ENCODE data around the gene MACC1.

Gene MACC1

DNA sequence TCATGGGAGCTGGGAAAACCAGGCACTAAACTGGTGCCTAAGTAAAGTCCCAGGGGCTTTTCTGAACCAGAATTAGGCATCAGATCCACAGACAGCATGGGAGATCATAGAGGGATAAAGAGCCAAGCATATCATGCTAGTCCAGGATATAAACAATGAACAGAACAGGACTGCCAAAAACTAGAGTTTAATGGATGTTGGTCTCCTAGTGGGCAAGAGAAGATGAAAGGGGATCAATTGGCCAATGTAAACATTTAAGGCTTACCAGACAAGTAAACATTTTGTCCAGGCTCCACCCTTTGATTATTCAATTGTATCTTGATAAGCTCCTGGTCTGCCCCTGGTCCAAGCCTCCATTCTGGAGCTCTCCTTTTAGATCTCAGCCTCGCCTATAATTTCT, 18.9 kb downstream of the MACC1 start:
- no peak overlapping the region for H2AFZ ChIP-seq
- no peak overlapping the region for H3K9ac ChIP-seq
- H3K79me2 ChIP-seq = no peaks in the 10 kb centered on the region
- no peak overlapping the region for H3K27ac ChIP-seq
- H3K4me1 ChIP-seq = peaks cover 5% of the 10 kb centered on the region
- no peaks in the 10 kb centered on the region for H3K9me3 ChIP-seq (ENCODE audit: control insufficient read depth, low read length)
- TF ChIP-seq CTCF (IDR thresholded peaks at IDR 0.05) = no peak
- no peaks in the 10 kb centered on the region for H3K36me3 ChIP-seq (ENCODE audit: control insufficient read depth, insufficient read depth, low read length)
- H3K4me2 ChIP-seq (ENCODE audit: low read length) = no peak overlapping the region
- H3K4me3 ChIP-seq (ENCODE audit: low read depth, low read length) = no peak overlapping the region
- H3K27me3 ChIP-seq (ENCODE audit: control insufficient read depth, insufficient read depth, low read length) = no peaks in the 10 kb centered on the region

DNA sequence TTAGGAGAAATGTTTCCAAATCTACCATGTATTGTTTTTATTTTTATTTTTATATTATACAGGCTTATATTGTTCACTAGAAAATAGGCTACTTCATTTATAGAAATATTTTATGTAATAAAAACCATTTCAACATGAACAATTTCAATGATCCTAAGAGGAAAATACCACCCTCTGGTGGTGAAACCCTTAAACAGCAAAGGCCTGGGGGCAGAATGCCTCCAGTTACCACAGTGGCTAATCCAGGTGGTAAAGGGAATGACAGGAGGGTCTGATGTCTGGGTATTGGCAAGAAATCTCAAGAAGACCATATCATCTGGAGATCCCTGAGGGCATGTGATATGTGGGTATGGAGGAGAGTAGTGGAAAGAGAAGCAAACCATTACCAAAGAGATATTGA, 19.3 kb downstream of the MACC1 start:
- no peak overlapping the region for H3K9ac ChIP-seq
- no peak for TF ChIP-seq CTCF (IDR thresholded peaks at IDR 0.05)
- H3K4me3 ChIP-seq (ENCODE audit: low read depth, low read length) = no peak overlapping the region
- H3K79me2 ChIP-seq = no peaks in the 10 kb centered on the region
- peaks cover 5% of the 10 kb centered on the region for H3K4me1 ChIP-seq
- no peaks in the 10 kb centered on the region for H3K9me3 ChIP-seq (ENCODE audit: control insufficient read depth, low read length)
- no peaks in the 10 kb centered on the region for H3K27me3 ChIP-seq (ENCODE audit: control insufficient read depth, insufficient read depth, low read length)
- no peak overlapping the region for H2AFZ ChIP-seq
- H3K4me2 ChIP-seq (ENCODE audit: low read length) = no peak overlapping the region
- no peak overlapping the region for H3K27ac ChIP-seq
- no peaks in the 10 kb centered on the region for H3K36me3 ChIP-seq (ENCODE audit: control insufficient read depth, insufficient read depth, low read length)

GRCh38 chr7:20197125-20197748, 19.9 kb downstream of the MACC1 start:
- no peak for TF ChIP-seq CTCF (IDR thresholded peaks at IDR 0.05)
- Histone ChIP-seq H3K4me1 (peaks cover 5% of the 10 kb centered on the region), H3K27me3 (ENCODE audit: control insufficient read depth, insufficient read depth, low read length) (no peaks in the 10 kb centered on the region), H3K4me3 (ENCODE audit: low read depth, low read length) (no peak overlapping the region), H2AFZ (no peak overlapping the region), H3K4me2 (ENCODE audit: low read length) (no peak overlapping the region), H3K79me2 (no peaks in the 10 kb centered on the region), H3K27ac (no peak overlapping the region), H3K9me3 (ENCODE audit: control insufficient read depth, low read length) (no peaks in the 10 kb centered on the region), H3K36me3 (ENCODE audit: control insufficient read depth, insufficient read depth, low read length) (no peaks in the 10 kb centered on the region), H3K9ac (no peak overlapping the region)

DNA sequence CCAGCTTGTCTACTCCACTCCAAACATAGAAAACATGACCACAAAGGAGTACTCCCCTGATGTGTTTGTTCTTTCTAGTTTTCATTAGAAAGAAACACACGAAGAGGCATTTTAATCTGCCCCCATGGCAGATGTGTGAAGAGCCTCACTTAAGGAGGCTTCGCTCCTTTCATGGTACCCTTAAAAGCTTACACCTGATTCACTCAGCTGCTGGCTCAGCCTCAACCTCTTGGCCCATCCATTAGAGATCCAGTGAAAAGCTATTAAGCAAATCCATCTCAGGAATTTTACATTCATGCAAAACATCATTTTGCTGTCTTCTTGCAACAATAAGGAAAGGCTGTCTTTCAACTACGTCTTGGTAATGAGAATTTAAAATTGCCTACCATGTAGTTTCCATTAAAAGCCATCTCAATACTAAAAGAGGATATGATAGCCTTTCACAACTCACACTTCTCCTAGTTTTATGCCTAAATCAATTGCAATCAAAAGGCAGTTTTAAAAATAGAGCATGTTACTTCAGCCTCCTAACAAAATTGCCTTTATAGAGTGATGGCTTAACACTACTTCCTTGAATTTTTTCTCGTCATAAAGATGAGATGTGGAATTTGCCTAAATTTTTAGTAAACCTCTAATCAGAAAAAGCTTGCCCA, 22.7 kb downstream of the MACC1 start:
- Histone ChIP-seq H3K4me2 (ENCODE audit: low read length) (no peak overlapping the region), H3K27ac (no peak overlapping the region), H3K79me2 (no peaks in the 10 kb centered on the region), H2AFZ (no peak overlapping the region), H3K9ac (no peak overlapping the region), H3K4me3 (ENCODE audit: low read depth, low read length) (no peak overlapping the region), H3K27me3 (ENCODE audit: control insufficient read depth, insufficient read depth, low read length) (no peaks in the 10 kb centered on the region), H3K4me1 (peaks cover 5% of the 10 kb centered on the region), H3K36me3 (ENCODE audit: control insufficient read depth, insufficient read depth, low read length) (no peaks in the 10 kb centered on the region), H3K9me3 (ENCODE audit: control insufficient read depth, low read length) (no peaks in the 10 kb centered on the region)
- TF ChIP-seq CTCF (IDR thresholded peaks at IDR 0.05) = no peak

DNA sequence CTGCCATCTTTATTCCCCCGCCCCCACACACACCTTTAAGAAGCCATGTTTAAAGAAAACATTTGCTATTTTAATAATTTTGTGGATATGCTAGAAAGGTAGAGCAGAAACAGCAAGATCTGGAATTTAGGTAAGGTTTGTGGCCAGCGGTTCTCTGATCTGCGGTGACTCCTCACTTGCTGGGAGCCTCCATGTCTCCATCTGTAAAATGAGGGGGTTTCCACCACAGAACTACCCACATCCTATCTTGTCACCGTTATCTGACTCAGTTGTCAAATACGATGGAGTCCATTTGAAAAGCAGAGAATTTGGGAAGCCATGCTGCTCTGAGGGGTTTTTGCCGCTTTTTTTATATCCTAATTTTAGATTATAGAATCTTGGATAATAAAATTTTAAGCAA, 23.3 kb downstream of the MACC1 start:
- TF ChIP-seq CTCF (IDR thresholded peaks at IDR 0.05) = no peak
- no peaks in the 10 kb centered on the region for H3K9me3 ChIP-seq (ENCODE audit: control insufficient read depth, low read length)
- H3K27ac ChIP-seq = no peak overlapping the region
- no peaks in the 10 kb centered on the region for H3K27me3 ChIP-seq (ENCODE audit: control insufficient read depth, insufficient read depth, low read length)
- H3K4me1 ChIP-seq = no peaks in the 10 kb centered on the region
- H3K79me2 ChIP-seq = no peaks in the 10 kb centered on the region
- no peak overlapping the region for H3K9ac ChIP-seq
- H2AFZ ChIP-seq = no peak overlapping the region
- no peak overlapping the region for H3K4me2 ChIP-seq (ENCODE audit: low read length)
- no peak overlapping the region for H3K4me3 ChIP-seq (ENCODE audit: low read depth, low read length)
- no peaks in the 10 kb centered on the region for H3K36me3 ChIP-seq (ENCODE audit: control insufficient read depth, insufficient read depth, low read length)
